Kidney (tissue), 14 donors: ENCODE results near the gene DPP6. TPM values are rescaled to one million over a fixed set of nuclear protein-coding genes. Genes with fewer than 3 reads are reported as not detected.

ENCODE experiments used
- DNase-seq, 5 donors: peaks; one replicate each; pipeline ENCODE4 v3.0.0-alpha.2; 2013 to 2020
- FAIRE-seq: peaks from 2 replicates; lab custom pipeline; 2012; peaks lifted over from hg19 to GRCh38; lab: Jason Lieb, UNC
- H3K27ac ChIP-seq, 2 donors: one replicate each; pipeline ENCODE4 v1.7.0; 2013; ENCODE audit warnings: low read depth in 2 of 2, low read length in 2 of 2, inconsistent platforms in 1 of 2
- H3K27me3 ChIP-seq: one replicate; pipeline ENCODE4 v1.7.1; 2013; ENCODE audit warnings: low read length, inconsistent platforms; ENCODE audit not compliant: control insufficient read depth, insufficient read depth
- H3K36me3 ChIP-seq, 3 donors: one replicate each; pipeline versions ENCODE4 v1.7.0 to v1.7.1; 2013; ENCODE audit warnings: low read length in 3 of 3, control low read depth in 1 of 3, inconsistent platforms in 1 of 3; ENCODE audit not compliant: insufficient read depth in 3 of 3, control insufficient read depth in 2 of 3
- H3K4me1 ChIP-seq, 3 donors: one replicate each; pipeline versions ENCODE4 v1.7.0 to v1.7.1; 2013; ENCODE audit warnings: low read length in 3 of 3, inconsistent platforms in 1 of 3, low read depth in 1 of 3; ENCODE audit not compliant: control insufficient read depth in 2 of 3, insufficient read depth in 2 of 3
- H3K4me3 ChIP-seq, 3 donors: one replicate each; pipeline versions ENCODE4 v1.7.0 to v1.8.1; 2013; ENCODE audit warnings: low read length in 3 of 3, control low read depth in 1 of 3, inconsistent platforms in 1 of 3
- H3K9ac ChIP-seq, 3 donors: one replicate each; pipeline versions ENCODE4 v1.7.0 to v1.7.1; 2013; ENCODE audit warnings: low read length in 3 of 3, control low read depth in 1 of 3, inconsistent platforms in 1 of 3
- H3K9me3 ChIP-seq, 3 donors: one replicate each; pipeline versions ENCODE4 v1.7.0 to v1.7.1; 2013; ENCODE audit warnings: low read length in 3 of 3, control low read depth in 1 of 3, inconsistent platforms in 1 of 3; ENCODE audit not compliant: control insufficient read depth in 2 of 3, insufficient read depth in 1 of 3
- CTCF ChIP-seq: IDR thresholded peaks from 3 replicates; pipeline ENCODE4 v1.5.1; 2012; ENCODE audit warnings: mild to moderate bottlenecking, moderate library complexity, borderline replicate concordance; ENCODE audit not compliant: insufficient read depth; ENCODE audit errors: extremely low read depth
- intact Hi-C: fragments of 100-400 bp; cut with DNase I; formaldehyde crosslinking; loops from one replicate; pipeline ENCODE4 v1.11.1; 2022
- polyA plus RNA-seq: library from polyadenylated mRNA; stranded (reverse); fragments of 350-450 nt; fragmentation: Illumina TruSeq; extraction: RNeasy Lipid Tissue Mini Kit (QIAGEN cat#74804); gene quantifications from one replicate; pipeline ENCODE4 v1.2.3, GENCODE V29; 2014; ENCODE audit warnings: low read depth, low replicate concordance; ENCODE audit not compliant: insufficient read depth
- total RNA-seq: library from RNA; stranded (reverse); fragmentation: NEBNext Ultra II Directional; extraction: Animal tissue kit (Norgen Biotek cat#: 25700); gene quantifications from one replicate; pipeline ENCODE4 v1.2.1, GENCODE V29; 2021
- donor health status: control.
- donor health status: control.
- donor health status: control.
- donor health status: control.
- donor health status: control.
- donor health status: DM: yes; HTN: yes; CAD: no.
- donor health status: Normal renal cell carcinoma (clear cell type).

Gene DPP6
- total and polyA plus RNA-seq, 2 donors from 2014 or later, result 1.8 to 6.9 TPM

GRCh38 chr7:154937837-154938236 is 885.6 kb downstream of the DPP6 start:
- FAIRE-seq (peak; percentile 29), DNase-seq (no peak)
- H3K27ac ChIP-seq, result no peak overlapping the region
- H3K4me1 ChIP-seq, result no peaks in the 10 kb centered on the region
- no peaks in the 10 kb centered on the region for H3K9me3 ChIP-seq
- no peaks in the 10 kb centered on the region for H3K36me3 ChIP-seq
- intact Hi-C loops, result no loop called here
- H3K9ac ChIP-seq, result no peak overlapping the region
- no peaks in the 10 kb centered on the region for H3K27me3 ChIP-seq
- no peak overlapping the region for H3K4me3 ChIP-seq
- no peak for TF ChIP-seq CTCF

DNA sequence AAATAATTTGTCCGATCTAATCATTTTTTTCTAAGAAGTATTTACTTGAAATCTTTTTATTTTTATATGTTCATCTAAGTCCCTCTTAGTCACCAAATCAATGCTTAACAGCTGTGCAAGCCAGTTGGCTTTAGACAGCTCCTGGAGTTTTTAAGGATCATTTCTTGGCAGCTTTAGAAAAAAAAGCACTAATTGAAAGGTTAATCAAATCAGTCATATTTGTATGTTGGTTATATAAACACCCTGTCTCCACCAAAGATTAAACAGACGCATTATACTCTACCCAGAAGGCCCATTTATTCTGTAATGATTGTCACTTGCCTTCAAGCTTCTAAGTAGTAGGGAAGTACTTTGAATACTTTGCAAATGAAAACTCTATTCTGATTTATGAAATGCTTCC is 890.5 kb downstream of the DPP6 start:
- DNase-seq (no peak), FAIRE-seq (no peak)
- Histone ChIP-seq H3K27ac (no peak overlapping the region), H3K4me3 (no peak overlapping the region), H3K27me3 (no peaks in the 10 kb centered on the region), H3K36me3 (peaks cover under 1 to 28% (median 12%) of the 10 kb centered on the region in 3 donors), H3K9me3 (no peaks in the 10 kb centered on the region), H3K4me1 (no peaks in the 10 kb centered on the region), H3K9ac (no peak overlapping the region)
- intact Hi-C loops, result no loop called here
- TF ChIP-seq CTCF, result no peak
